ENCODE results near the gene TNFRSF6B.
"Not testable (repeated sequence)": the region's sequence is repeated elsewhere in the genome, so short reads cannot be mapped to it uniquely, and the experiment has no call there.

TNFRSF6B gene

GRCh38 chr20:63712191-63712590 lies 15.7 kb downstream of the TNFRSF6B start:
- DNase-seq, result no peak

GRCh38 chr20:63714858-63715257 lies 18.4 kb downstream of the TNFRSF6B start:
- no peak for DNase-seq

GRCh38 chr20:63718996-63719395 lies 22.5 kb downstream of the TNFRSF6B start:
- no peak for DNase-seq

GRCh38 chr20:63722967-63723622 lies 26.6 kb downstream of the TNFRSF6B start:
- DNase-seq, result not testable (repeated sequence)

- not testable (repeated sequence) for DNase-seq
Measured at GRCh38 chr20:63730189-63730733, 33.8 kb downstream of the TNFRSF6B start.

- no peak for DNase-seq
Measured at GRCh38 chr20:63731410-63731809, 35.0 kb downstream of the TNFRSF6B start.

GRCh38 chr20:63732118-63733095 lies 36.0 kb downstream of the TNFRSF6B start:
- DNase-seq, result no peak

GRCh38 chr20:63733117-63733516 lies 36.7 kb downstream of the TNFRSF6B start:
- no peak for DNase-seq

- no peak for DNase-seq
Measured at GRCh38 chr20:63733579-63734081, 37.2 kb downstream of the TNFRSF6B start.

- DNase-seq, result no peak
Measured at GRCh38 chr20:63734111-63734945, 37.9 kb downstream of the TNFRSF6B start.

GRCh38 chr20:63734946-63735858 lies 38.8 kb downstream of the TNFRSF6B start:
- no peak for DNase-seq

- DNase-seq, result no peak
Measured at GRCh38 chr20:63735859-63736718, 39.6 kb downstream of the TNFRSF6B start, which contains the start of gene LIME1. Gene LIME1, plus strand, starts transcription at chr20:63736664. Its CDS starts 886 bp downstream, at chr20:63737550.

- no peak for DNase-seq
Measured at GRCh38 chr20:63736893-63737694, 40.6 kb downstream of the TNFRSF6B start.

- DNase-seq, result no peak
Measured at GRCh38 chr20:63737695-63737944, 41.2 kb downstream of the TNFRSF6B start.

GRCh38 chr20:63737945-63738686 lies 41.7 kb downstream of the TNFRSF6B start:
- no peak for DNase-seq

GRCh38 chr20:63738687-63739129 lies 42.3 kb downstream of the TNFRSF6B start:
- DNase-seq, result peak; percentile 12

GRCh38 chr20:63739130-63740069 lies 42.9 kb downstream of the TNFRSF6B start, which contains the start of gene SLC2A4RG:
Gene SLC2A4RG, plus strand, starts transcription at chr20:63739776. Its CDS starts 137 bp downstream, at chr20:63739913.
- peak; percentile 72 for DNase-seq
